GM06990 (cell line): ENCODE data around the gene IL31RA.

Experiments
- DNase-seq: peaks from one replicate; pipeline ENCODE4 v3.0.0-alpha.2; 2011; ENCODE audit not compliant: insufficient read length; ENCODE audit errors: extremely low read depth
- H3K27me3 ChIP-seq: replicated peaks from 2 replicates; pipeline ENCODE4 v1.6.0; 2011; ENCODE audit warnings: low read length; ENCODE audit not compliant: control insufficient read depth, insufficient read depth
- H3K36me3 ChIP-seq: 2 replicates; pipeline ENCODE4 v1.5.1; 2011; ENCODE audit warnings: low read length; ENCODE audit not compliant: control insufficient read depth, insufficient read depth
- H3K4me3 ChIP-seq: replicated peaks from 2 replicates; pipeline ENCODE4 v1.5.1; 2011; ENCODE audit warnings: low read depth, mild to moderate bottlenecking, control low read depth, low read length
- TF ChIP-seq, protein P1 (sequence below): IDR thresholded peaks from 2 replicates; pipeline ENCODE4 v1.5.1; 2011; ENCODE audit warnings: low read length, control low read depth, mild to moderate bottlenecking, inconsistent platforms; ENCODE audit not compliant: insufficient read depth, poor library complexity, severe bottlenecking

The IL31RA gene

DNA sequence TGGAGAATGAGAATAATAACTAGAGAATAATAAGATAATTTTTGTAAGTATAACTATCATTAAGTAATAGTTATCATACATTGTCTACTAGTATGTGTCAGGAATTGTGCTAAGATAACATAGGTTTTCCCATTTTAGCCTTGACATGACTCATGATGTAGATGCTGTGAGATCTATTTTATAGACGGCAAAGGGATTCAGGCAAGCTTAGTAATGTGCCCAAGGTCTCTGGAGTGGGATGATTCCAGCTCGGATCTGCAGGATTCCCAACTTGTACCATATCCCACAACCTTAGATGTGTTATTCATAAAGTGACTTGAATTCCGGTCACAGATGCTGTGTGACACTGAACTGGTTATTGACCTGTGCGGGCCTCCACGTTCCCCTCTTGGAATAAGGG, 51.5 kb downstream of the IL31RA start:
- H3K4me3 ChIP-seq: no peak overlapping the region
- no peaks in the 10 kb centered on the region for H3K36me3 ChIP-seq
- DNase-seq: no peak
- TF ChIP-seq, protein P1, sequence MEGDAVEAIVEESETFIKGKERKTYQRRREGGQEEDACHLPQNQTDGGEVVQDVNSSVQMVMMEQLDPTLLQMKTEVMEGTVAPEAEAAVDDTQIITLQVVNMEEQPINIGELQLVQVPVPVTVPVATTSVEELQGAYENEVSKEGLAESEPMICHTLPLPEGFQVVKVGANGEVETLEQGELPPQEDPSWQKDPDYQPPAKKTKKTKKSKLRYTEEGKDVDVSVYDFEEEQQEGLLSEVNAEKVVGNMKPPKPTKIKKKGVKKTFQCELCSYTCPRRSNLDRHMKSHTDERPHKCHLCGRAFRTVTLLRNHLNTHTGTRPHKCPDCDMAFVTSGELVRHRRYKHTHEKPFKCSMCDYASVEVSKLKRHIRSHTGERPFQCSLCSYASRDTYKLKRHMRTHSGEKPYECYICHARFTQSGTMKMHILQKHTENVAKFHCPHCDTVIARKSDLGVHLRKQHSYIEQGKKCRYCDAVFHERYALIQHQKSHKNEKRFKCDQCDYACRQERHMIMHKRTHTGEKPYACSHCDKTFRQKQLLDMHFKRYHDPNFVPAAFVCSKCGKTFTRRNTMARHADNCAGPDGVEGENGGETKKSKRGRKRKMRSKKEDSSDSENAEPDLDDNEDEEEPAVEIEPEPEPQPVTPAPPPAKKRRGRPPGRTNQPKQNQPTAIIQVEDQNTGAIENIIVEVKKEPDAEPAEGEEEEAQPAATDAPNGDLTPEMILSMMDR: no peak
- H3K27me3 ChIP-seq: no peaks in the 10 kb centered on the region

- TF ChIP-seq, protein P1: no peak
- peak; percentile 77 for DNase-seq
- H3K36me3 ChIP-seq: no peaks in the 10 kb centered on the region
- no peak overlapping the region for H3K4me3 ChIP-seq
- H3K27me3 ChIP-seq: no peaks in the 10 kb centered on the region
Observed at GRCh38 chr5:55903121-55903701, 52.1 kb downstream of the IL31RA start.

- Histone ChIP-seq H3K27me3 (no peaks in the 10 kb centered on the region), H3K4me3 (no peak overlapping the region), H3K36me3 (no peaks in the 10 kb centered on the region)
- TF ChIP-seq, protein P1: no peak
- DNase-seq: no peak
Observed at GRCh38 chr5:55904152-55904551, 53.0 kb downstream of the IL31RA start.

GRCh38 chr5:55905251-55905650, 54.1 kb downstream of the IL31RA start:
- no peaks in the 10 kb centered on the region for H3K36me3 ChIP-seq
- TF ChIP-seq, protein P1: no peak
- no peak overlapping the region for H3K4me3 ChIP-seq
- DNase-seq: no peak
- no peaks in the 10 kb centered on the region for H3K27me3 ChIP-seq

- no peak for DNase-seq
- Histone ChIP-seq H3K4me3 (no peak overlapping the region), H3K36me3 (no peaks in the 10 kb centered on the region), H3K27me3 (no peaks in the 10 kb centered on the region)
- TF ChIP-seq, protein P1: no peak
Observed at GRCh38 chr5:55907927-55908326, 56.8 kb downstream of the IL31RA start.

- DNase-seq: no peak
- H3K36me3 ChIP-seq: no peaks in the 10 kb centered on the region
- H3K27me3 ChIP-seq: no peaks in the 10 kb centered on the region
- TF ChIP-seq, protein P1: no peak
- H3K4me3 ChIP-seq: no peak overlapping the region
Observed at GRCh38 chr5:55908804-55909203, 57.6 kb downstream of the IL31RA start.
